C4-2B (cell line): ENCODE results near the gene OR9A4.

Experiments used
- ZFX ChIP-seq: fragments of 450-650 bp; IDR thresholded peaks from 2 replicates; pipeline ENCODE4 v1.6.1; 2017
- TF ChIP-seq, protein P1 (sequence below): fragments of 450-650 bp; conservative IDR thresholded peaks from 2 replicates; pipeline ENCODE4 v1.5.1; 2017; ENCODE audit warnings: mild to moderate bottlenecking

DNA sequence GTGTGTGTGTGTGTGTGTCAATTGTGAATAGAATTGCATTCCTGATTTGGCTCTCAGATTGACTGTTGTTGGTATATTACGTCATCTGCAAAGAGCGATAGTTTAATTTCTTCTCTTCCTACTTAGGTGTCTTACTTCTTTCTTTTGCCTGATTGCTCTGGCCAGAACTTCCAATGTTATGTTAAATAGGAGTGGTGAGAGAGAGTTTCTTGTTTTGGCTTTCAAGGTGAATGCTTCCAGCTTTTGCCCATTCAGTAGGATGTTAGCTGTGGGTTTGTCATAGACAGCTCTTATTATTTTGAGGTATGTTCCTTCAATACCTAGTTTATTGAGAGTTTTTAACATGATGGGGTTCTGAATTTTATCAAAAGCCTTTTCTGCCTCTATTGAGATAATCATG lies 40.7 kb upstream of the OR9A4 start:
- TF ChIP-seq, protein P1, sequence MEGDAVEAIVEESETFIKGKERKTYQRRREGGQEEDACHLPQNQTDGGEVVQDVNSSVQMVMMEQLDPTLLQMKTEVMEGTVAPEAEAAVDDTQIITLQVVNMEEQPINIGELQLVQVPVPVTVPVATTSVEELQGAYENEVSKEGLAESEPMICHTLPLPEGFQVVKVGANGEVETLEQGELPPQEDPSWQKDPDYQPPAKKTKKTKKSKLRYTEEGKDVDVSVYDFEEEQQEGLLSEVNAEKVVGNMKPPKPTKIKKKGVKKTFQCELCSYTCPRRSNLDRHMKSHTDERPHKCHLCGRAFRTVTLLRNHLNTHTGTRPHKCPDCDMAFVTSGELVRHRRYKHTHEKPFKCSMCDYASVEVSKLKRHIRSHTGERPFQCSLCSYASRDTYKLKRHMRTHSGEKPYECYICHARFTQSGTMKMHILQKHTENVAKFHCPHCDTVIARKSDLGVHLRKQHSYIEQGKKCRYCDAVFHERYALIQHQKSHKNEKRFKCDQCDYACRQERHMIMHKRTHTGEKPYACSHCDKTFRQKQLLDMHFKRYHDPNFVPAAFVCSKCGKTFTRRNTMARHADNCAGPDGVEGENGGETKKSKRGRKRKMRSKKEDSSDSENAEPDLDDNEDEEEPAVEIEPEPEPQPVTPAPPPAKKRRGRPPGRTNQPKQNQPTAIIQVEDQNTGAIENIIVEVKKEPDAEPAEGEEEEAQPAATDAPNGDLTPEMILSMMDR = no peak
- no peak for TF ChIP-seq ZFX
